GM12878 (cell line): ENCODE measurements around the gene MAPKBP1. TPM values are rescaled to one million over a fixed set of nuclear protein-coding genes. Genes with fewer than 3 reads are reported as not detected.

ENCODE experiments used
- CBFB ChIP-seq: IDR thresholded peaks from 2 replicates; pipeline ENCODE4 v1.6.1; 2016; ENCODE audit warnings: antibody characterized with exemption, low read depth
- EGR1 ChIP-seq, 2 experiments: IDR thresholded peaks; 1 replicate in 1 of 2; 2 replicates in 1 of 2; pipeline ENCODE4 v1.6.1; 2011 to 2012; ENCODE audit warnings: low read depth in 2 of 2, low read length in 2 of 2, borderline replicate concordance in 1 of 2, mild to moderate bottlenecking in 1 of 2, moderate library complexity in 1 of 2
- ETV6 ChIP-seq, 2 experiments: fragments of 450-650 bp in 1 of 2; IDR thresholded peaks in 1 of 2; conservative IDR thresholded peaks in 1 of 2; 2 replicates each; pipeline ENCODE4 v1.6.1; 2014; ENCODE audit warnings: antibody characterized with exemption in 1 of 2, borderline replicate concordance in 1 of 2, low read depth in 1 of 2, mild to moderate bottlenecking in 1 of 2, moderate library complexity in 1 of 2
- IRF4 ChIP-seq: IDR thresholded peaks from 2 replicates; pipeline ENCODE4 v1.6.1; 2011; ENCODE audit warnings: low read depth, low read length
- KAT2A ChIP-seq: conservative IDR thresholded peaks from 2 replicates; pipeline ENCODE4 v1.6.1; 2011; ENCODE audit warnings: low read depth, low read length; ENCODE audit not compliant: control insufficient read depth
- KDM1A ChIP-seq: fragments of 200-600 bp; sonication (generic); IDR thresholded peaks from 2 replicates; pipeline ENCODE4 v1.6.1; 2016; ENCODE audit warnings: borderline replicate concordance
- MEF2A ChIP-seq: IDR thresholded peaks from 2 replicates; pipeline ENCODE4 v1.6.1; 2011; ENCODE audit warnings: low read depth, mild to moderate bottlenecking, low read length, moderate library complexity; ENCODE audit not compliant: insufficient read depth
- MEF2B ChIP-seq: fragments of 450-650 bp; IDR thresholded peaks from 2 replicates; pipeline ENCODE4 v1.6.1; 2018; ENCODE audit warnings: mild to moderate bottlenecking, moderate library complexity; ENCODE audit not compliant: partially characterized antibody, poor library complexity, severe bottlenecking
- NFYA ChIP-seq: IDR thresholded peaks from 2 replicates; pipeline ENCODE4 v1.6.1; 2011; ENCODE audit warnings: low read depth, mild to moderate bottlenecking, low read length, improper control_type of control experiment, borderline replicate concordance
- POLR2A ChIP-seq: IDR thresholded peaks from 2 replicates; pipeline ENCODE4 v1.6.1; 2011; ENCODE audit warnings: low read depth, mild to moderate bottlenecking, low read length
- POLR2AphosphoS2 ChIP-seq: IDR thresholded peaks from 2 replicates; pipeline ENCODE4 v1.6.1; 2011; ENCODE audit warnings: low read depth, mild to moderate bottlenecking, low read length, improper control_type of control experiment, moderate library complexity
- POLR2AphosphoS5 ChIP-seq: IDR thresholded peaks from 2 replicates; pipeline ENCODE4 v1.6.1; 2011; ENCODE audit warnings: mild to moderate bottlenecking, low read length, inconsistent platforms
- POU2F2 ChIP-seq: IDR thresholded peaks from 3 replicates; pipeline ENCODE4 v1.6.1; 2011; ENCODE audit warnings: low read depth, mild to moderate bottlenecking, low read length, borderline replicate concordance
- RAD51 ChIP-seq: fragments of 450-650 bp; IDR thresholded peaks from 2 replicates; pipeline ENCODE4 v1.6.1; 2016; ENCODE audit warnings: moderate library complexity, mild to moderate bottlenecking, inconsistent platforms
- SMAD1 ChIP-seq: fragments of 450-650 bp; IDR thresholded peaks from 2 replicates; pipeline ENCODE4 v1.6.1; 2018; ENCODE audit warnings: mild to moderate bottlenecking, low read depth; ENCODE audit not compliant: partially characterized antibody
- SMARCA5 ChIP-seq: fragments of 450-650 bp; IDR thresholded peaks from 2 replicates; pipeline ENCODE4 v1.6.1; 2017; ENCODE audit warnings: mild to moderate bottlenecking
- TBL1XR1 ChIP-seq: IDR thresholded peaks from 2 replicates; pipeline ENCODE4 v1.6.1; 2012; ENCODE audit warnings: low read depth, low read length, improper control_type of control experiment
- YY1 ChIP-seq: IDR thresholded peaks from 2 replicates; pipeline ENCODE4 v1.6.1; 2011; ENCODE audit warnings: low read depth, mild to moderate bottlenecking, low read length
- ZNF384 ChIP-seq: IDR thresholded peaks from 2 replicates; pipeline ENCODE4 v1.6.1; 2012; ENCODE audit warnings: low read depth, mild to moderate bottlenecking, low read length, improper control_type of control experiment, borderline replicate concordance
- ZNF622 ChIP-seq: fragments of 450-650 bp; IDR thresholded peaks from 2 replicates; pipeline ENCODE4 v1.6.1; 2017; ENCODE audit warnings: mild to moderate bottlenecking, inconsistent platforms
- polyA plus RNA-seq, 11 experiments: library from polyadenylated mRNA; depleted of rRNA in 4 of 11; unstranded in 6 of 11; stranded (reverse) in 5 of 11; fragments of >200 nt; fragmentation: Nextera tagmentation in 4 of 11; fragmentation: Illumina TruSeq in 1 of 11; extraction: Ambion mirVana in 4 of 11; extraction: Trizol in 1 of 11; gene quantifications; 1 replicate in 1 of 11; 2 replicates in 10 of 11; pipeline versions ENCODE4 v1.2.1 to v1.2.3, GENCODE V29; 2011 to 2016; ENCODE audit warnings: inconsistent platforms in 2 of 11, missing spikeins in 2 of 11, low read depth in 1 of 11
- total RNA-seq, 4 experiments: library from RNA; depleted of rRNA in 3 of 4; stranded (reverse); fragments of >200 nt in 3 of 4; fragmentation: Illumina TruSeq in 1 of 4; extraction: Trizol in 1 of 4; gene quantifications; 2 replicates each; pipeline versions ENCODE4 v1.2.1 to v1.2.3, GENCODE V29; 2013 to 2021
- TF ChIP-seq, protein P1 (sequence below): fragments of 450-650 bp; formaldehyde crosslinking; IDR thresholded peaks from 2 replicates; pipeline ENCODE4 v1.4.0; 2020; ENCODE audit warnings: mild to moderate bottlenecking, moderate library complexity
- TF ChIP-seq, protein P2 (sequence below): fragments of 150-350 bp; IDR thresholded peaks from 2 replicates; pipeline ENCODE4 v1.6.1; 2014; ENCODE audit warnings: mild to moderate bottlenecking, low read depth, low read length
- TF ChIP-seq, protein P3 (sequence below), 3 experiments: IDR thresholded peaks in 2 of 3; conservative IDR thresholded peaks in 1 of 3; 2 replicates each; pipeline ENCODE4 v1.5.1; 2011; ENCODE audit warnings: low read depth in 3 of 3, low read length in 3 of 3, mild to moderate bottlenecking in 3 of 3, control low read depth in 2 of 3, moderate library complexity in 2 of 3, inconsistent platforms in 1 of 3, mixed read lengths in 1 of 3; ENCODE audit not compliant: control insufficient read depth in 2 of 3, insufficient read depth in 1 of 3; ENCODE audit errors: extremely low read depth in 1 of 3

MAPKBP1 gene
- total and polyA plus RNA-seq, 10 of the 15 experiments (the other 5 are each of a cell fraction or from before 2014, with no cell fraction given), result 0.44 to 19.0 (median 7.3) TPM

DNA sequence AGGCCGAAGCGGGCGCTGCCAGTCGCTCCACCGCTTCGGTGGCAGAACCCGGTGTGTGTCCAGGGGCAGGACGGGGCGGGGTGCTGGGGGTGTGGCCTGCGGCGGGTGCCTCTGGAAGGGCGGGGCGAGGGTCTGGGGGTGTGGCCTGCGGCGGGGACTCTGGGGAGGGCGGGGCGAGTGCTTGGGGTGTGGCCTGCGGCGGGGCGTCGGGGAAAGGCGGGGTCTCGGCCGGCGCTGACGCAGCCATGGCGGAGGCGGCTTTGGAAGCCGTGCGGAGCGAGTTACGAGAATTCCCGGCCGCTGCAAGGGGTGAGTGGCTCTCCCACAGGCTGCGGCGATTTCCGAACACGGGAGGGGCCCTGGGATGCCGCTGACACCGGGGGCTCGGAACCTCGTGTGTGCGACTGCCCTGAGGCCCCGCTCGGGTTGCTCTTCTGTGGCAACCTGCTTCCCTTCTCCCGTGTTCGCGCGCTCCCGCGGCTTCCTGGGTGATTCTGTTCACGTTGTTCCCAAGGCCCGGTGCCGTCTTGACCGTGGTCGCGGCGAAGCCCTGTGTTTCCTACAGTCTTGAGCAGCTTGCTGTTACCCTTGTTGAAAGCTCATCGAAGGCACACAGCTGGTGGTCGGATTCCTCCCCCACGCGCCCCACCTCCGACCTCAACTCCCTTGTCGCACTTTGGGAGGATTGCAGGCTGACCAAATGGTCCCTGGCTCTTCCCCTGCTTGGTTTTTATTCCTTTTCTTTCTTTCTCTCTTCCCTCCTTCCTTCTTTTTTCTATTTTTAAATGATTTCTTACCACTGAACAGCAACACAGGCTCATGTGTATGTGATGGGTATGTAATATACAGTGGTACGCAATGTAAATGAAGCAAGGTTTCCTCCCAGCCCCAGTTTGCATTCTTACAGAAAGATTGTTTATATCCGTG, 53.9 kb downstream of the MAPKBP1 start, which contains the start of gene JMJD7 (continued):
- TF ChIP-seq, protein P1, sequence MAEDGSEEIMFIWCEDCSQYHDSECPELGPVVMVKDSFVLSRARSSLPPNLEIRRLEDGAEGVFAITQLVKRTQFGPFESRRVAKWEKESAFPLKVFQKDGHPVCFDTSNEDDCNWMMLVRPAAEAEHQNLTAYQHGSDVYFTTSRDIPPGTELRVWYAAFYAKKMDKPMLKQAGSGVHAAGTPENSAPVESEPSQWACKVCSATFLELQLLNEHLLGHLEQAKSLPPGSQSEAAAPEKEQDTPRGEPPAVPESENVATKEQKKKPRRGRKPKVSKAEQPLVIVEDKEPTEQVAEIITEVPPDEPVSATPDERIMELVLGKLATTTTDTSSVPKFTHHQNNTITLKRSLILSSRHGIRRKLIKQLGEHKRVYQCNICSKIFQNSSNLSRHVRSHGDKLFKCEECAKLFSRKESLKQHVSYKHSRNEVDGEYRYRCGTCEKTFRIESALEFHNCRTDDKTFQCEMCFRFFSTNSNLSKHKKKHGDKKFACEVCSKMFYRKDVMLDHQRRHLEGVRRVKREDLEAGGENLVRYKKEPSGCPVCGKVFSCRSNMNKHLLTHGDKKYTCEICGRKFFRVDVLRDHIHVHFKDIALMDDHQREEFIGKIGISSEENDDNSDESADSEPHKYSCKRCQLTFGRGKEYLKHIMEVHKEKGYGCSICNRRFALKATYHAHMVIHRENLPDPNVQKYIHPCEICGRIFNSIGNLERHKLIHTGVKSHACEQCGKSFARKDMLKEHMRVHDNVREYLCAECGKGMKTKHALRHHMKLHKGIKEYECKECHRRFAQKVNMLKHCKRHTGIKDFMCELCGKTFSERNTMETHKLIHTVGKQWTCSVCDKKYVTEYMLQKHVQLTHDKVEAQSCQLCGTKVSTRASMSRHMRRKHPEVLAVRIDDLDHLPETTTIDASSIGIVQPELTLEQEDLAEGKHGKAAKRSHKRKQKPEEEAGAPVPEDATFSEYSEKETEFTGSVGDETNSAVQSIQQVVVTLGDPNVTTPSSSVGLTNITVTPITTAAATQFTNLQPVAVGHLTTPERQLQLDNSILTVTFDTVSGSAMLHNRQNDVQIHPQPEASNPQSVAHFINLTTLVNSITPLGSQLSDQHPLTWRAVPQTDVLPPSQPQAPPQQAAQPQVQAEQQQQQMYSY, result no peak
- TF ChIP-seq POLR2A (peak; percentile 84), MEF2B (no peak), SMAD1 (no peak), POU2F2 (0 out of 3 replicates have a peak, but pooled peaks have one; percentile 26), TBL1XR1 (no peak), KAT2A (no peak), CBFB (0 out of 2 replicates have a peak, but pooled peaks have one; percentile 17), POLR2AphosphoS2 (peak; percentile 66; the same call in 1 of the 2 replicates), SMARCA5 (no peak), ETV6 (conservative IDR thresholded peaks at IDR 0.05 in 1 of 2, IDR thresholded peaks at IDR 0.05 in 1 of 2; ENCODE audit: borderline replicate concordance in 1 of 2, low read depth in 1 of 2) (no peak), MEF2A (no peak), POLR2AphosphoS5 (peak; percentile 62; the same call in 1 of the 2 replicates), RAD51 (no peak), IRF4 (no peak), NFYA (no peak), YY1 (peak; percentile 82), ZNF622 (no peak), KDM1A (no peak), EGR1 (IDR thresholded peaks at IDR 0.05; ENCODE audit: borderline replicate concordance in 1 of 2, low read depth in 2 of 2, low read length in 2 of 2) (peak in 1 of 2 experiments; percentile 48; a peak in 1 of 3 replicates), ZNF384 (no peak)
- TF ChIP-seq, protein P2, sequence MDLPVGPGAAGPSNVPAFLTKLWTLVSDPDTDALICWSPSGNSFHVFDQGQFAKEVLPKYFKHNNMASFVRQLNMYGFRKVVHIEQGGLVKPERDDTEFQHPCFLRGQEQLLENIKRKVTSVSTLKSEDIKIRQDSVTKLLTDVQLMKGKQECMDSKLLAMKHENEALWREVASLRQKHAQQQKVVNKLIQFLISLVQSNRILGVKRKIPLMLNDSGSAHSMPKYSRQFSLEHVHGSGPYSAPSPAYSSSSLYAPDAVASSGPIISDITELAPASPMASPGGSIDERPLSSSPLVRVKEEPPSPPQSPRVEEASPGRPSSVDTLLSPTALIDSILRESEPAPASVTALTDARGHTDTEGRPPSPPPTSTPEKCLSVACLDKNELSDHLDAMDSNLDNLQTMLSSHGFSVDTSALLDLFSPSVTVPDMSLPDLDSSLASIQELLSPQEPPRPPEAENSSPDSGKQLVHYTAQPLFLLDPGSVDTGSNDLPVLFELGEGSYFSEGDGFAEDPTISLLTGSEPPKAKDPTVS, result no peak
- TF ChIP-seq, protein P3, sequence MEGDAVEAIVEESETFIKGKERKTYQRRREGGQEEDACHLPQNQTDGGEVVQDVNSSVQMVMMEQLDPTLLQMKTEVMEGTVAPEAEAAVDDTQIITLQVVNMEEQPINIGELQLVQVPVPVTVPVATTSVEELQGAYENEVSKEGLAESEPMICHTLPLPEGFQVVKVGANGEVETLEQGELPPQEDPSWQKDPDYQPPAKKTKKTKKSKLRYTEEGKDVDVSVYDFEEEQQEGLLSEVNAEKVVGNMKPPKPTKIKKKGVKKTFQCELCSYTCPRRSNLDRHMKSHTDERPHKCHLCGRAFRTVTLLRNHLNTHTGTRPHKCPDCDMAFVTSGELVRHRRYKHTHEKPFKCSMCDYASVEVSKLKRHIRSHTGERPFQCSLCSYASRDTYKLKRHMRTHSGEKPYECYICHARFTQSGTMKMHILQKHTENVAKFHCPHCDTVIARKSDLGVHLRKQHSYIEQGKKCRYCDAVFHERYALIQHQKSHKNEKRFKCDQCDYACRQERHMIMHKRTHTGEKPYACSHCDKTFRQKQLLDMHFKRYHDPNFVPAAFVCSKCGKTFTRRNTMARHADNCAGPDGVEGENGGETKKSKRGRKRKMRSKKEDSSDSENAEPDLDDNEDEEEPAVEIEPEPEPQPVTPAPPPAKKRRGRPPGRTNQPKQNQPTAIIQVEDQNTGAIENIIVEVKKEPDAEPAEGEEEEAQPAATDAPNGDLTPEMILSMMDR (IDR thresholded peaks at IDR 0.05 in 2 of 3, conservative IDR thresholded peaks at IDR 0.05 in 1 of 3; ENCODE audit: control insufficient read depth in 2 of 3, extremely low read depth in 1 of 3, insufficient read depth in 1 of 3, low read depth in 3 of 3, low read length in 3 of 3), result no peak
